GM12874 (cell line): Measurements from ENCODE around the gene COLEC12.

Experiments
- TF ChIP-seq, protein P1 (sequence below): IDR thresholded peaks from 2 replicates; pipeline ENCODE4 v1.5.1; 2011; ENCODE audit warnings: low read depth, mild to moderate bottlenecking, control low read depth, low read length, moderate library complexity; ENCODE audit not compliant: insufficient read depth

COLEC12 gene

DNA sequence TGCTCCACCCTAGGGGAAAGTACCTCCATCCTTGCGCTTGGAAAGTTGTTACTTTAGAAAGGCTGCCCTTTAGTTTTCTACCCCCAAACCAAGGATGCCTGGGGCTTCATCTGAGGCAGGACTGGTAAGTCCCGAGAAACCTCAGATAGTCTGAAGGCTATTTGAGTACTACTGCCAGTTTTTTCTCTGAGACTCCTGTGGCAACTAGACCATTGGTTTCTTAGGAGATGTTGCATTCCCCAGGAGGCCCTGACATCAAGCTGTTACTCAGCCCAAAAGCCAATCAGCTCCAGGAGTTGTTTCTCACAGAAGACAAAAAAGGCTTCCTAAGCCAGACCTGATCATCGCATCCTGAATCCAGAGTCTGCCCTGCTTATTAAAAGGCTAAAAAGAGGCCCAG, 67.2 kb downstream of the COLEC12 start:
- TF ChIP-seq, protein P1, sequence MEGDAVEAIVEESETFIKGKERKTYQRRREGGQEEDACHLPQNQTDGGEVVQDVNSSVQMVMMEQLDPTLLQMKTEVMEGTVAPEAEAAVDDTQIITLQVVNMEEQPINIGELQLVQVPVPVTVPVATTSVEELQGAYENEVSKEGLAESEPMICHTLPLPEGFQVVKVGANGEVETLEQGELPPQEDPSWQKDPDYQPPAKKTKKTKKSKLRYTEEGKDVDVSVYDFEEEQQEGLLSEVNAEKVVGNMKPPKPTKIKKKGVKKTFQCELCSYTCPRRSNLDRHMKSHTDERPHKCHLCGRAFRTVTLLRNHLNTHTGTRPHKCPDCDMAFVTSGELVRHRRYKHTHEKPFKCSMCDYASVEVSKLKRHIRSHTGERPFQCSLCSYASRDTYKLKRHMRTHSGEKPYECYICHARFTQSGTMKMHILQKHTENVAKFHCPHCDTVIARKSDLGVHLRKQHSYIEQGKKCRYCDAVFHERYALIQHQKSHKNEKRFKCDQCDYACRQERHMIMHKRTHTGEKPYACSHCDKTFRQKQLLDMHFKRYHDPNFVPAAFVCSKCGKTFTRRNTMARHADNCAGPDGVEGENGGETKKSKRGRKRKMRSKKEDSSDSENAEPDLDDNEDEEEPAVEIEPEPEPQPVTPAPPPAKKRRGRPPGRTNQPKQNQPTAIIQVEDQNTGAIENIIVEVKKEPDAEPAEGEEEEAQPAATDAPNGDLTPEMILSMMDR, result no peak

DNA sequence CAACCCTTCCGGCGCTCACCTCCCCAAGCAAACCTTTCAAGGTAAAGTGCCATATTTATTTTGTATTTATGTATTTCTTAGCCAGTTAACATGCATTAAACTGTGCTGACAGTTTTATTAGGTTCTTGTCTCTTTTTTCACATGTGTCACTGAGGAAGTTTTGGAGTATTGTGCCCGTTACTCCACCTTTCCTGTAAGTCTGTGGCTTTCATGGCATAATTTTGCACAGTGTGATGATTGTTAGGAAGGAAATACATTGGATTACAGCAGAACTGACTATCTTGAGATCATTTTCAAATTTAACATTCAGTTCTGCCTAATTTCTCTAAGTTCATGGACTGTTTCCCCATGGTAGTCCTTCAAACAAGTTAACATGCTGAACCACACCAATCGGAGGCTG, 67.7 kb downstream of the COLEC12 start:
- TF ChIP-seq, protein P1, result no peak

DNA sequence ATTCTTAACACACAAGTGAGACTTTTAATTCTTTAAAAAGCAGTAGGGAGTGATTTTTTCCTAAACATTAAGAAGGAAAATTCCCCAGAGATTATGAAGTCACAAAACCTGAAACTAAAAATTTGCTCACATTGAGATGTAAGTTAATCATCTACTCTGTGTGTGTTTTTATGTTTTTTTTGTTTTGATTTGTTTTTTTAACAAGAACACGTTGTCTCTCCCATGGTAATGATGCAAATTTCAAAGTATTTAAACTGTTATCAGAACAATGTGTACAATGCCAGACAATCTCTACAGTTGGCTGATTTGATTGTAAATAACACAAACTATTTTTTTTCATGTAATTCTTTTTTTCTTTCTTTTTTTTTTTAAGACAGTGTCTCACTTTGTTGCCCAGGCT, 71.5 kb downstream of the COLEC12 start:
- TF ChIP-seq, protein P1, result no peak

GRCh38 chr18:427005-427404, 73.5 kb downstream of the COLEC12 start:
- TF ChIP-seq, protein P1, result no peak

DNA sequence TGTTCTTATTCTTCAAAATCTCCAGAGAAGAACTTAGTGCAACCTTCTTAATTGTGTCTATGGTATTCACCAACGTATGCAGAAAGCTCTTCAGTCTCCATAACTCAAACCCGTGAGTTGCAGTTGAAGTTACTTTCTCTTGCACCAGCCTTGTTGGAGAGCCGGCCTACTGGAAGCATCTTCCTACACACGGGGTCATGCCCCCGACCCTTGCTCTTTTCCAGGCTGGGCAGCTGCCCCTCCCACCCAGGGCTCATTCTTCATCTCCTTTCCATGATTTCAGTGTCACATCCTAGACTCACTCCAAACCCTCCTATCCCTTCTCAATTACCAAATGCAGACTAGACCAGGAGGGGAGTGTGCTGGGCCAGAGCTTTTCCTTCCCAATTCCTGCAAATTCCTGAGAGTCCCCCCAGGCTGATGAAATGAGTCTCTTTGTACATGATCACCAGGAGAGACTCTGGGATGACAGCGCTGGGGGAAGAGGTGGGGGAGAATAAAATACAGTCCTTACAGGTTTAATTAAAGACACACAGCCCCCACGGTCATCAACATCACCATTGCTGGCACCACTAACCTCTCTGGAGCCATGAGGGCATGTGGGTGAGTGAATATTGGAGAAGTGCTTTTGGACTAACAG, 75.3 kb downstream of the COLEC12 start:
- TF ChIP-seq, protein P1, result no peak

DNA sequence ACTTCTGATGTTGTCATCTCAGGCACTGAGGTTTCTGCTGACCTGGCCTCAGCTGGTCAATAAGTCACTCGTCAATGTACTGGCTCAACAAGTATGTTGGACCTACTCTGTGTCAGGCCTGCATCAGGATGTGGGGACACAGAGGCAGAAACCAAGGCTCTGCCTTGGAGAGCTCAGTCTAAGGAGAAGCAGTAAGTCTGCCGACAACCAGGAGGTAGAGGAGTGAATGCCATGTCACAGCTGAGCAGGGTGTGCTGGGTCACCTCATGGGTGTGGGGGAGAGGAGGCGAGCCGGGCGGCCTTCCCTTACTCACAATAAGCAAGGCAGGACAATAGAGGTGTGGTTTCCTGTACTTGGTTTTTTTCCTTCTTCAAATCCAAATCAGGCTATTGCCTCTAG, 75.8 kb downstream of the COLEC12 start:
- TF ChIP-seq, protein P1, result no peak

GRCh38 chr18:424071-424661, 76.3 kb downstream of the COLEC12 start:
- TF ChIP-seq, protein P1, result no peak
